Lower leg skin (tissue), 3 donors: ENCODE measurements around the gene LRRC55.

ENCODE experiments used
- POLR2A ChIP-seq, 2 donors: fragments of 450-650 bp; IDR thresholded peaks; one replicate each; pipeline ENCODE4 v1.6.1; 2016 to 2017; ENCODE audit warnings: antibody characterized with exemption in 2 of 2, mild to moderate bottlenecking in 1 of 2, moderate library complexity in 1 of 2
- TF ChIP-seq, protein P1 (sequence below), 3 donors: fragments of 450-650 bp; IDR thresholded peaks; one replicate each; pipeline ENCODE4 v1.5.1; 2016; ENCODE audit warnings: antibody characterized with exemption in 3 of 3, mild to moderate bottlenecking in 3 of 3, moderate library complexity in 2 of 3

GRCh38 chr11:57196596-57196995, 14.8 kb downstream of the LRRC55 start:
- TF ChIP-seq, protein P1, sequence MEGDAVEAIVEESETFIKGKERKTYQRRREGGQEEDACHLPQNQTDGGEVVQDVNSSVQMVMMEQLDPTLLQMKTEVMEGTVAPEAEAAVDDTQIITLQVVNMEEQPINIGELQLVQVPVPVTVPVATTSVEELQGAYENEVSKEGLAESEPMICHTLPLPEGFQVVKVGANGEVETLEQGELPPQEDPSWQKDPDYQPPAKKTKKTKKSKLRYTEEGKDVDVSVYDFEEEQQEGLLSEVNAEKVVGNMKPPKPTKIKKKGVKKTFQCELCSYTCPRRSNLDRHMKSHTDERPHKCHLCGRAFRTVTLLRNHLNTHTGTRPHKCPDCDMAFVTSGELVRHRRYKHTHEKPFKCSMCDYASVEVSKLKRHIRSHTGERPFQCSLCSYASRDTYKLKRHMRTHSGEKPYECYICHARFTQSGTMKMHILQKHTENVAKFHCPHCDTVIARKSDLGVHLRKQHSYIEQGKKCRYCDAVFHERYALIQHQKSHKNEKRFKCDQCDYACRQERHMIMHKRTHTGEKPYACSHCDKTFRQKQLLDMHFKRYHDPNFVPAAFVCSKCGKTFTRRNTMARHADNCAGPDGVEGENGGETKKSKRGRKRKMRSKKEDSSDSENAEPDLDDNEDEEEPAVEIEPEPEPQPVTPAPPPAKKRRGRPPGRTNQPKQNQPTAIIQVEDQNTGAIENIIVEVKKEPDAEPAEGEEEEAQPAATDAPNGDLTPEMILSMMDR (IDR thresholded peaks at IDR 0.05): no peak
- TF ChIP-seq POLR2A (IDR thresholded peaks at IDR 0.05): no peak
